Stimulated activated CD8-positive, alpha-beta memory T cell treated with anti-CD3 and anti-CD28 coated beads, Interleukin-7, amount 100 ng/mL, for 1 hour (primary cell): ENCODE results near the gene VWF.

Source experiments
- DNase-seq, 2 donors: peaks; one replicate each; pipeline ENCODE4 v3.0.0-alpha.2; 2020; ENCODE audit warnings: low read depth in 2 of 2

Gene VWF

DNA sequence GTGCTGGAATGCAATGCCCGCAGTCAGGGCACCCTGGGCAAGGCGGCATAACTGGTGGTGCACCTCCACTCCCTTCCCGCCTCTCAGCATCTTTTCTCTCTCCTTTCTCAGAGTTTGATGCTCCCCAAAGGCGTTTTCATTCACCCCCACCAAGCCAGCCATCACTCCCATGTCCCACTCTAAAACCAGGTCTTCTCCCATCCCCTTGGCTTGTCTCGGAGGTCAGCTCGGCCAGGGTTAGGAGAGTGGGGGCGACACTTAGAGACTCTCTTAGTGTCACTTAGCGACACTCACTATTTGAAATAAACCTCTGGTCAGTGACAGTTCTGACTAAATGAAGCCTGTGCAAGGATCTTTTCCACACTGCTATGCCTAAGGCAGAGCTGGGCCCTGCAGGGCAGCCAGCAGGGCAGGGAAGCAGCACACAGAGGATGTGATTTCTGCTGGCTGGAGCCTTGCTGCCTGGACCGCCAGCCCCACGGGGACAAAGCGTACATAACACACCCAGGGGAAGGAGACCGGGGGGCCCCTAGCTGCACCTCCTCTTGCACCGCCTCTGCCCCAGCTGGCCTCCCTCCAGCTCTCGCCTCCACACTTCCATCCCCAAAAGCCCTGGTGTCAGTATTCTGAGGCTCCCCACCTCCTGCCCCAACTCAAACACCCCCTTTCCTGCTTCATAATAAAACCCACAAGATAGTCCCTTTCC, 64.5 kb downstream of the VWF start:
- no peak for DNase-seq

DNA sequence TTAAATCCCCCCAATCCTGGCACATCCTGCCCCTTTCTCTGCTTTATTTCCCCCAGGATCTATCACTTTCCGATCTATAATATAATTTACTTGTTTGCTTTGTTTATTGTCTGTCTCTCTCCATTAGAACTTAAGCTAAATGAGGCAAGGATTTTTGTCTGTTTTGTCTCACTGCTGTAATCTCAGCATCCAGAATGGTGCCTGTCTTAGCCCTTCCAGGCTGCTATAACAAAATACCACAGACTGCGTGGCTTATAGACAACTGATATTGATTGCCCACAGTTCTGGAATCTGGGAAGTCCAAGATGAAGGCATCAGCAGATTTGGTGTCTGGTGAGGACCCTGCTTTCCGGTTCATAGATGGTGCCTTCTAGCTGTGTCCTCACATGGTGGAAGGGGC, 65.2 kb downstream of the VWF start:
- no peak for DNase-seq

- no peak for DNase-seq
Measured at GRCh38 chr12:6058481-6059161, 65.8 kb downstream of the VWF start.

DNA sequence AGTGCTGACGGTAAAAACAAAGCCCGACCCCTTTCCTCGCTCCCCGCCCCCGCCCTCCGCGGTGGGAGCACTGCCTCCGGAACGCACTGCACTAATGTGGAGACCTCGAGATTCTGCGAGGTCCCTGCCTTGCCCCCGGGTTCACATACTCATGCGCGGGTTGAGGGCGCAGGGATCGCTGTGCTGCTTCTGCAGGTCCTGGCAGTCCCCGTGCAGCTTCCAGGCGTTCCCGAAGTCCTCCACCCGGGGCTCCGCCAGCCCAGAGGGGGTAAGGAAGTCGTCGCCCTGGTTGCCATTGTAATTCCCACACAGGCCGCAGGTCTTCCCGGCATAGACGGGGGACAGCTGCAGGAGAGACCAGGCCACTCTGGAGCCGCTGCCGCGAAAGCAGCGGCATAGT, 66.8 kb downstream of the VWF start:
- DNase-seq, result no peak

DNA sequence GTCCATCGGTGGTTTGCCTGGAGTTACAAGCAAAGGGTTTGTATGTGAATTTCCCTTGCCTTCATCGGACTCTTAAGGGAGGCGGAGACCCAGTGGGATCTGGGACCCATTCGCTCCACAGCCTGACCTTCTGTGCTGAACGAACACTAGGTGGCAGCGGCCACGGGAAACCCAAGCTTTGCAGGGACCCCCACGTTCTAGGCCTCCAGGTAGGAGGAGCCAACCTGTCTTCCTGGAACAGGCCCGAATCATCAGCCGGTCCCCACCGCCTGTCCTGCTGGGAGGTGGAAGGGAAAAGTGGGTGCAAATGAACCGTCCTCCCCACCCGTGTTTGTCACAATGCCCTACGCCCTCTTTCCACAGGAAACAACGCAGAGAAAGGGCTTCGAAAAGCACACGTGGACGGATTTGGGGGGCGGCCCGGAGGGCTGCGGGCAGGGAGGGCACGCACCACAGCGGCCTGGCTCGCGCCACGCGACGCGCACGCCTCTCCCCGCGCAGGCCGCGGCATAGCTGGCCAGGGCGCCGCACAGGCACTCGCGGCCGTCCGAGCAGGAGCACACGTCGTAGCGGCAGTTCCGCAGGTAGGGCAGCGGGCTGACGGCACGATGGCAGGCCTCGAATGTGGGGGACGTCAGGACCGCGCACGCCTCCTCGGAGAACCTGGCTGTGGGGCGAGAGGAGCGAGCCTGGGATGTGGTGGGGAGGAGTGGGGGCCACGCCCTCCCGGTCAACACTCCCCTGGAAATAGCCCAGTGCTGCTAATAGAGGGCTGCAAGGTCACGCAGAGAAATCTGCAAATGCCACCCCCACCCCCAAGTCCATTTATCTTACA, 67.8 kb downstream of the VWF start:
- DNase-seq, result no peak

DNA sequence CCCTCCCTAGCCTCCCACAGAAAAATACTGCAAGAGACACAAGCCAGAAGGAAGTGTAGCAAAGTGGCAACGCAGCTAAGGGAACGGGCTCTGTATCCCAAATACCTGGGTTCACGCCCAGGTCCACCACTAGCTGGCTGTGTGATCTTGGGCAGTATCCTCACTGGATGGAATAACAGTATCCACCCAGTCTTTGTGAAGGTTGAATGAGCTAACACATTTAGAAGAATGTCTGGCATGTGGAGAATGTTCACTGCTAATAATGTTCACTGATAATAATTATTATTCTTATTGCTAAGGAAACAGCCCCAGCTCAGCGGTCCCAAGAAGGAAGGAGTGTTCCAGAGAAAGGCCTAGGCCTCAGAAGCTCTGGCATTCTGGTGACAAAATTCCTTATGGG, 70.9 kb downstream of the VWF start:
- DNase-seq, result no peak

GRCh38 chr12:6052940-6053329, 71.5 kb downstream of the VWF start:
- DNase-seq, result no peak

- no peak for DNase-seq
Measured at GRCh38 chr12:6052206-6052939, 72.1 kb downstream of the VWF start.

- DNase-seq, result no peak
Measured at GRCh38 chr12:6049992-6050391, 74.5 kb downstream of the VWF start.

DNA sequence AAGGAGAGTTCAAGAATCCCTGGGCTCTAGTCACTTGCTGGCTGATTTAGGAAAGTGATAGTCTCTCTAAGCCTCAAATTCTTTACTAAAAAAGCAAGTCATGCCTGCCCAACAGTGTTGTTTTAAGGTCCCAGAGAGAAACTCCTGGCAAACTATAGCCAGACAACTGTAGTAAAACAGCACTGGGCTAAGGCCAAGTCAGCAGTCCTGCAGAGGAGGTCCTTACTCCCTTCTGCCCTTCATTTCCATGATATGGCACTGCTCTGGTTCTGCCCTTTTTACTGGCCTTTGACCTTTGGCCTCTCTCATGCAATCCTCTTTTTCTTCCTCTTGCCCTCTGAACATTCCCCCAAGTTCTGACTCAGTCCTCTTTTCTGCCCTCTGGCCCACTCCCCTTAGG, 74.9 kb downstream of the VWF start:
- DNase-seq, result no peak

DNA sequence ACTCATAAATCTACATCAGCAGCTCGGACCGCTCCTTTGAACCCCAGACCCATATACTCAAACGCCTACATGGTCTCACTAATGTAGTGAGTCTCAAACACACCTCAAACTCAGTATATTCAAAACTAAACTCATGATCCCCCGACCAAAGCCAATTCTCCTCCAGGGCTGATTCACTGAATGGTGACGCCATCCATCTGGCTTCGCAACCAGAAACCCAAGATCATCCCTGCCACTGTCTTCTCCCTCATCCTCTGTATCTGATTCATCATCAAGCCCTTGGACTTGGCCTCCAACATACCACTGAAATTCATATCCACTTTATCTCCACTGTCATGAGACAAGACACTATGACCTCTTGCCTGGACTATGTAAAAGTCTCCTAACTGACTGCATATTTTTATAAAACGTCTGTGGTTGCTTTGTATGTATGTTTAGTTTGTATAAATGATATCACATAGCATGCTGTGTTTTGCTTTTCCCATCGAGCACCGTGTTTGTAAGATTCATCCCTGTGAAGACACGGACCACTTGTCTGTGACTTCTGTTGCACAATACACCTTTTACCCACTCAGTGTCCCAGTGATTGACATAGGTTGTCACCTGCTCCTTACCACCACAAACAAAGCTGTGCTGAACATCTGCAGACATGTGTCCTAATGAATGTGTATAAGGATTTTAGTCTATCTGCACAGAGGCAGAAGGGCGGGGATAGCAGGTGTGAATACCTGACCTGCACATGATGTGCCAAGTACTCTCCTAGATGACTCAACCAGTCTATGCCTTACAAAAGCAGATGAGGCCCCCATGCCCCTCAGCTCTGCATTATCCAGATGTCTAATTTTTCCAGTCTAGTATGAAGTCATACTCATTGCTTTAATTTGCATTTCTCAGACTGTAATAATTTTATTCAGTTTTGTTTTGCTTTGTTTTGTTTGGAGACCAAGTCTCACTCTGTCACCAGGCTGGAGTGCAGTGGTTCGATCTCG, 76.9 kb downstream of the VWF start:
- DNase-seq, result no peak

DNA sequence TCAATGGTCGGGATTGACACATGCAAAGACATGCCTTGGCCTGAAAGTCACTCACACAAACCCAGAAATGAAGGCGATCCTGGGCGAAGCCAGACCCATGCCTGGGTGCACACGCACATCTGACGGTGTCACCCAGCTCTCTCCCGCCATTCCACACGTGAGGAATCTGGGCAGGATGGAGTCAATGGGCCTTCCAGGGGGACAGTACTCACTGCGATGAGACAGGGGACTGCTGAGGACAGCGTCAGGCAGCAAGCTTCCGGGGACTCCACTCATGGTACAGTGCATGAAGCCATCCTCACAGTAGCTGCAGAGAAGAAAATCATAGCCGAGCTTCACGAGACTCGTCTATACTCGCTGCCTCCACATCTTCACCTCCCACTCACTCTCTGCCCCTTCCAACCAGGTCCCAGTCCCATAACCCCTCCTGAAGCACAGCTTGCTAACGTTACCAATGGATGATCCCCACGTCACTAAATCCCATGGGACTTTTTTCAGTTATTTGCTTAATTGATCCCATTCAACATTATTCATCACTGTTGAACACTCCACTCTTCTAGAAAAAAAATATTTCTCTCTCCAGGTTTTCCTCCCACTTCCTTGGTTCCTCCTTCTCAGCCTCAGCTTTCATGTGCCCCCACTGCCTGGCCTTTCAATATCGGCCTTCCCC, 77.8 kb downstream of the VWF start:
- DNase-seq, result no peak

DNA sequence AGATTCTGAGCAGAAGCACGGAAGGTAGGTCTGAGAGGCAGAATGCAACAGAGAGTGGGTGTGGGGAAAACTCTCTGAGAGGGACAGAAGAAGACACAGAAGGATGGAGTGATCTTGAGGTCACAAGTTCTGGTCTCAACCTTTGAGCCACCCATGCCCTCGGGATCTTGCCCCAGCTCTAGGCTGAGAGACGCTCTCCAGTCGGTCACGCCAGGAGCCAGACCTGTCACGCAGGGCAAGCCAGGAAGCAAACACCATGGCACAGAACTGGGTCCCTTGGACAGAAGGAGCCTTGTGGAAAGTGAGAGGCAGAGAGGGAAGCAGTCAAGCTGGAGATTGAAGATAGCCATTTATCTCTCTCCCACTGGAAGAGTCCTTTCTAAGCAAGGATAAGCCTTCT, 79.0 kb downstream of the VWF start:
- DNase-seq, result no peak

GRCh38 chr12:6044082-6044481, 80.4 kb downstream of the VWF start:
- no peak for DNase-seq

- DNase-seq, result no peak
Measured at GRCh38 chr12:6042446-6042845, 82.0 kb downstream of the VWF start.

DNA sequence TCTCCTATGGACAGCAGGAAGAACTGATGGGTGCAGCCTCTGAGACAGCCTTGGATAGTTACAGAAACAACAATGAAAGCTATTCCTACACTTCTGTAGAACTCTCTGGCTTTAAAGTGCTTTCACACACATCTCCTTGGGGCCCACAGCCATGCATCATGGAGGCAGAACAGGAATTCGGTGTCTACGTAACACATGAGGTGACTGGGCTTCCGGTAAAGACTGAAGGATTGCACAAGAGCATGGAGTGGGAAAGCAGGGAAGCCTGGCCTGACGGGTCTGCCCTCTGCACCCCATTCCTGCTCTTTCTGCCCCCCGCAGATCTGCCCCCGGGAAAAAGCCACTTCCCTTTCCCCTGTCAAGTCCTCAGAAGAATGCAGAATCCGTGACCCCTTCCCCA, 82.6 kb downstream of the VWF start:
- DNase-seq, result no peak

DNA sequence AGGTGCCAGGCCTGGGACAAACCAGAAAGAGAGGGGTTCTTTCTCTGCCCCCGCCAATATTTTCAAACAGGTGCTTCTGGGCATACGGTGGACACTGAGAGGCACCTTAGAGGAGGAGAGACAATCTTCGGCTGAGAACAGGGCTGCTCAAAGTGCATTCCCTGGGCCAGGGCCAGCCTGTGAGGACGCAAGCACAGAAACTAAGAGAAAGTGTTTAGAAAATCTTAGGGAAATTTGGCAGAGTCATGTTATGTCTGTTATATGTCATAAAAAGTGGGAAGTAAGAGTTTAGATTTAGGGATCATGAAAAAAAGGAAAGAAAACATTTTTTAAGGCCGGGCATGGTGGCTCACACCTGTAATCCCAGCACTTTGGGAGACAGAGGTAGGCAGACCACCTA, 83.7 kb downstream of the VWF start:
- DNase-seq, result no peak

GRCh38 chr12:6039894-6040601, 84.4 kb downstream of the VWF start:
- DNase-seq, result peak in 1 of 2 donors; percentile 13

DNA sequence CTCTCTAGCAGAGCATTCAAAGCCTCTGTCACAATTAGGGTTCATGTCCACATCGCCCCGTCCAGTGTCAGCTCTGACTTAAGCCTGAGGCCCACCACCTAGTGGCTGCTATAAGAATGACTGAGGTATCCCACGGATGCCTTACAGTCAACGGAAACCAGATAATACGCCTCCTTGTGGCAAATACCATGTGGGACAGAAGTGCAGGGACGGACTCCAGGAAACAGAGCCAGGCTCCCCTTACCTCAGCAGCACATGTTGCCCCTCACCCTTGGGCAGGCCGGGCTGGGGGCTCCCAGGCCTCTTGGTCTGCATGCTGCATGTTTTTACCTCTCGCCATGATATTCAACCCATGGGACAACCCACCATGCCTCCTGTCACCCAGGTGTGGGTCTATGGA, 86.3 kb downstream of the VWF start:
- no peak for DNase-seq

GRCh38 chr12:6037459-6037858, 87.0 kb downstream of the VWF start:
- no peak for DNase-seq
